Choroid plexus epithelial cell (primary cell): Measurements from ENCODE around the gene LPP.

Experiments used
- DNase-seq: peaks from one replicate; pipeline ENCODE4 v3.0.0-alpha.2; 2010; ENCODE audit warnings: low read depth
- H3K4me3 ChIP-seq: 2 replicates; pipeline ENCODE4 v1.5.1; 2011; ENCODE audit warnings: low read depth, mild to moderate bottlenecking, control low read depth, low read length, moderate library complexity
- CTCF ChIP-seq: conservative IDR thresholded peaks from 2 replicates; pipeline ENCODE4 v1.5.1; 2011; ENCODE audit warnings: low read depth, mild to moderate bottlenecking, control low read depth, inconsistent platforms, low read length, moderate library complexity

The LPP gene

GRCh38 chr3:188617988-188618701 is 464.2 kb downstream of the LPP start:
- no peak for DNase-seq
- no peak for TF ChIP-seq CTCF
- H3K4me3 ChIP-seq = no peak overlapping the region

DNA sequence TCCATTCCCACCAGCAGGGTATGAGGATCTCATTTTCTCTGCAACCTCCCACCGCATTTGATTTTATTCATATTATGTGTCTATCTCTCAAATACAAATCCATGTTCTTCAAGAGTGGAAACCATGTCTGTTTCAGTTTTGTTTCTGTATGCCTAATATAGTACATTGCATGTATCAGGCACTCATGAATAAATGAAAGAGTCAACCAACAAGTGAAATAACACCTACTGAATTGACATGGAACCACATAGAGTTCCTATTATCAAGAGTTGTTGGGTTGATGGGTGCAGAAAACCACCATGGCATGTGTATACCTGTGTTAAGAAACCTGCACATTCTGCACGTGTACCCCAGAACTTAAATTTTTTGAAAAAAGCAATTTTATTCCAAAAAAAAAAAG is 466.8 kb downstream of the LPP start:
- no peak for DNase-seq
- no peak overlapping the region for H3K4me3 ChIP-seq
- no peak for TF ChIP-seq CTCF

DNA sequence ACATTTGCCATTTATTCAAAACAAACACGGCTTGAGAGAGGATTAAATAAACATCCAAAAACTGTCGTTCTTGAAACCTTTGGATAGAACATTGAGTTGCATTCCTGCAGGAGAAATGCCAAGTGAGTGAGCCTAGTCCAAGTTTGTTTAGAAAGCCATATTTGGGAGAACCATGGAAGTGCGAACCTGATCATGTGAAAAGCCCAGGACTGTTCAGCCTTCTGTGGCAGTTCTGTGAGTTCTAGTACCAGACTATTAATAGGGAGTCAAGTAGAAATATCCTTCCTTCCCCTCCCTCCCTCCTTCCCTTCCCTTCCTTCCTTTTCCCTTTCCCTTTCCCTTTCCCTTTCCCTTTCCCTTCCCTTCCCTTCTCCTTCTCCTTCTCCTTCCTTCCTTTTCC is 470.4 kb downstream of the LPP start:
- peak; percentile 58 for DNase-seq
- no peak overlapping the region for H3K4me3 ChIP-seq
- no peak for TF ChIP-seq CTCF

GRCh38 chr3:188624828-188625227 is 470.9 kb downstream of the LPP start:
- no peak for DNase-seq
- H3K4me3 ChIP-seq = no peak overlapping the region
- TF ChIP-seq CTCF = no peak

- no peak for TF ChIP-seq CTCF
- DNase-seq = peak; percentile 87
These were observed 473.7 kb downstream of the LPP start for GRCh38 chr3:188627652-188628051.

GRCh38 chr3:188631291-188632010 is 477.5 kb downstream of the LPP start:
- DNase-seq = peak; percentile 78
- TF ChIP-seq CTCF = no peak
- no peak overlapping the region for H3K4me3 ChIP-seq

More at GRCh38 chr3:188627652-188628051, 473.7 kb downstream of the LPP start:
- H3K4me3 ChIP-seq = no peak overlapping the region

DNA sequence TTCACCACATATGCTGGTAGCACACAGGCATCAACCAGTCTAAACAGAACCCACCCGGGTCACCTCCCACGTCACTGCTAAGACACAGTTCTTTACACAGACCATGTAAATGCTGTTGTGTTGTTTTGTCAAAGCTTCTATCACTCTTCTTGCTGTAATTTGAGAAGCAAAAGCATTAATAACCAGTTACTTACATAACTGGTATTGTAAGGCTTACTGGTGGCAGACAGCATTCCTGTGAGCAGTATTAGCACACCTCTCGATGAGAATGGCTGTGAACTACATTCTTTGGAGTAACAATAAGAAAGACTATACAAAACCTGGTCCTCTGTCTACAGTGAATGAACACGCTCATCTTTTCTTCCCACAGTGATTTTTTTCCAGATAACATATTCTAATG is 479.2 kb downstream of the LPP start:
- no peak overlapping the region for H3K4me3 ChIP-seq
- no peak for TF ChIP-seq CTCF
- DNase-seq = peak; percentile 58
